DND-41 (cell line): ENCODE measurements around the gene ZFP91.
A peak's percentile ranks its signal among the peaks of the same experiment; 100 is the strongest.

Experiments
- ATAC-seq: fragments of 200-7000 bp; cut with Tn5 transposase; 3 replicates; pipeline ENCODE4 v1.9.1; 2021; ENCODE audit warnings: low read depth; ENCODE audit not compliant: insufficient read depth
- DNase-seq: peaks from one replicate; pipeline ENCODE4 v3.0.0-alpha.2; 2020
- H2AFZ ChIP-seq: 2 replicates; pipeline ENCODE4 v1.6.0; 2012; ENCODE audit warnings: low read depth, low read length
- H3K27ac ChIP-seq: 2 replicates; pipeline ENCODE4 v1.5.1; 2012; ENCODE audit warnings: low read length, inconsistent platforms
- H3K27me3 ChIP-seq: fragments of 200-600 bp; sonication (generic); 2 replicates; pipeline ENCODE4 v1.6.0; 2012; ENCODE audit warnings: low read length, mild to moderate bottlenecking, inconsistent platforms; ENCODE audit not compliant: insufficient read depth, poor library complexity
- H3K36me3 ChIP-seq: 2 replicates; pipeline ENCODE4 v1.5.1; 2012; ENCODE audit warnings: low read length, inconsistent platforms; ENCODE audit not compliant: insufficient read depth
- H3K4me1 ChIP-seq: 2 replicates; pipeline ENCODE4 v1.5.1; 2012; ENCODE audit warnings: mild to moderate bottlenecking, low read length; ENCODE audit not compliant: insufficient read depth
- H3K4me2 ChIP-seq: 2 replicates; pipeline ENCODE4 v1.6.0; 2012; ENCODE audit warnings: mild to moderate bottlenecking, moderate library complexity, low read length, inconsistent platforms; ENCODE audit not compliant: insufficient read depth
- H3K4me3 ChIP-seq, 2 experiments: fragments of 200-600 bp in 1 of 2; shearing (Covaris generic) in 1 of 2; 2 replicates each; pipeline ENCODE4 v1.5.1; 2012 to 2016; ENCODE audit warnings: inconsistent platforms in 2 of 2, low read length in 2 of 2, mild to moderate bottlenecking in 2 of 2, low read depth in 1 of 2, moderate library complexity in 1 of 2
- H3K79me2 ChIP-seq: 2 replicates; pipeline ENCODE4 v1.6.0; 2012; ENCODE audit warnings: low read length, inconsistent platforms; ENCODE audit not compliant: insufficient read depth
- H3K9ac ChIP-seq: 2 replicates; pipeline ENCODE4 v1.6.0; 2012; ENCODE audit warnings: low read depth, mild to moderate bottlenecking, inconsistent platforms, low read length, moderate library complexity
- H3K9me3 ChIP-seq: 2 replicates; pipeline ENCODE4 v1.5.1; 2012; ENCODE audit warnings: low read length, moderate library complexity, mild to moderate bottlenecking, inconsistent platforms; ENCODE audit not compliant: insufficient read depth, severe bottlenecking
- H4K20me1 ChIP-seq: 2 replicates; pipeline ENCODE4 v1.6.0; 2012; ENCODE audit warnings: low read length; ENCODE audit not compliant: insufficient read depth
- EZH2 ChIP-seq: IDR thresholded peaks from 3 replicates; pipeline ENCODE4 v1.6.1; 2012; ENCODE audit warnings: borderline replicate concordance, low read depth, mild to moderate bottlenecking, moderate library complexity, low read length, inconsistent platforms; ENCODE audit not compliant: severe bottlenecking
- TF ChIP-seq, protein P1 (sequence below): IDR thresholded peaks from 2 replicates; pipeline ENCODE4 v1.5.1; 2012; ENCODE audit warnings: borderline replicate concordance, low read length, moderate library complexity, mild to moderate bottlenecking; ENCODE audit not compliant: poor library complexity, severe bottlenecking; ENCODE audit errors: extremely low read depth

The ZFP91 gene

DNA sequence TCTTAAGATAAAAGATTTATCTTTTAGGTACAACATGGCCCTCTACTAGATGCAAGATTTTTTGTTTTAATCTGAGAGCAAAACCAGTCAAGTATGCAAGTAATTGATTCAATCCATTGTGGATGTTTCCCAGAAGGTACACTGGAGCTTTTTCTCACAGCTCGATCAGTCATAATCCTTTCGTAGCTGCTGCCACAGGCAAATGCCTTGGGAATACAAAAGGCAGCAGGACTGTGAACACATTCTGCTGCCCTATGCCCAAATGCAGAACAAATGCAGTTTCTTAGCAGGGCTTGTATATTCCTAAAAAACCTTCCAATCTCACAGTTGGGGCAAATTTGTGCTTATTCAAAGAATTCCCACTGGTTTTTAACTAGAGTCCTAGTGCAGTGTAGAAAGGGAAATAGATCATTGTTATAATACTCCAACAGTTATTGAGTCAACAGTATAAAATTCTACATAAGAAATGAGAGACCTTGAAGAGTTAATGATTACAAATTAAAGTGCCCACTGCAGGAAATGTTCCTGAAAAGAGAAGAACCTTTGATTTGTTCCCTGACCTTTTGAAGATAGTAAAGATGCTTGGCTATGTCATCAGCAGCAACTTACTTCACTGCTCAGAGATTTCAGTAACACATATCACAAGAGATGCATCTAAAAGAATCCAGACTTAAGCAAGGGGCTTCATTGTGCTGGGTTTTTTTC is 17.3 kb upstream of the ZFP91 start:
- H3K79me2 ChIP-seq, result no peaks in the 10 kb centered on the region; the same call in 1 of the 2 replicates
- TF ChIP-seq, protein P1, sequence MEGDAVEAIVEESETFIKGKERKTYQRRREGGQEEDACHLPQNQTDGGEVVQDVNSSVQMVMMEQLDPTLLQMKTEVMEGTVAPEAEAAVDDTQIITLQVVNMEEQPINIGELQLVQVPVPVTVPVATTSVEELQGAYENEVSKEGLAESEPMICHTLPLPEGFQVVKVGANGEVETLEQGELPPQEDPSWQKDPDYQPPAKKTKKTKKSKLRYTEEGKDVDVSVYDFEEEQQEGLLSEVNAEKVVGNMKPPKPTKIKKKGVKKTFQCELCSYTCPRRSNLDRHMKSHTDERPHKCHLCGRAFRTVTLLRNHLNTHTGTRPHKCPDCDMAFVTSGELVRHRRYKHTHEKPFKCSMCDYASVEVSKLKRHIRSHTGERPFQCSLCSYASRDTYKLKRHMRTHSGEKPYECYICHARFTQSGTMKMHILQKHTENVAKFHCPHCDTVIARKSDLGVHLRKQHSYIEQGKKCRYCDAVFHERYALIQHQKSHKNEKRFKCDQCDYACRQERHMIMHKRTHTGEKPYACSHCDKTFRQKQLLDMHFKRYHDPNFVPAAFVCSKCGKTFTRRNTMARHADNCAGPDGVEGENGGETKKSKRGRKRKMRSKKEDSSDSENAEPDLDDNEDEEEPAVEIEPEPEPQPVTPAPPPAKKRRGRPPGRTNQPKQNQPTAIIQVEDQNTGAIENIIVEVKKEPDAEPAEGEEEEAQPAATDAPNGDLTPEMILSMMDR, result no peak
- H4K20me1 ChIP-seq, result no peaks in the 10 kb centered on the region
- H3K27ac ChIP-seq, result no peak overlapping the region
- no peak overlapping the region for H3K4me3 ChIP-seq
- ATAC-seq, result no peak
- DNase-seq, result no peak
- peaks cover 7% of the 10 kb centered on the region; the same call in 1 of the 2 replicates for H3K36me3 ChIP-seq
- no peak overlapping the region for H2AFZ ChIP-seq
- no peak overlapping the region for H3K4me2 ChIP-seq
- no peak overlapping the region for H3K9ac ChIP-seq
- peaks cover 5% of the 10 kb centered on the region; the same call in 1 of the 2 replicates for H3K4me1 ChIP-seq
- no peaks in the 10 kb centered on the region for H3K9me3 ChIP-seq
- no peaks in the 10 kb centered on the region for H3K27me3 ChIP-seq

DNA sequence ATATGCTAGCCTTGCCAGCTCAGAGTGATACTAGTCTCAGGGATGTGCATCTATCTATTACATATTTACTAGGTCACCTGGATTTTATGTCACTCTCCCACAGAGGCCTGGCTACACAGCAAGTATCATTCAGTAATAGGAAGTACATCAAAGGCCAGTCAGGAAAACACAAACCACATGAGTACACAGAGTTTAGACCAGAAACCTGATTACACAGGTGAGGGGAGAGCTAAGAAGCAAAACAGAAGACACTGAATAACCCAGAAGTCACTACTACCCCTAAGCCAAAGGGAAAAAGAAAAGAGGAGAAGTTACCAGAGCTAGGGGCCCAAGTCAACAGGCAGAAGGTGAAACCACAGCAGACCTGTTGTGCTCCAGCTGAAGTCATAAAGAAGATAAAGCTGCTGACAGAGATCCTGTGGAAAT is 16.5 kb upstream of the ZFP91 start:
- H3K9me3 ChIP-seq, result no peaks in the 10 kb centered on the region
- no peaks in the 10 kb centered on the region; the same call in 1 of the 2 replicates for H3K79me2 ChIP-seq
- no peak overlapping the region for H3K4me2 ChIP-seq
- H2AFZ ChIP-seq, result no peak overlapping the region
- no peak overlapping the region for H3K4me3 ChIP-seq
- ATAC-seq (peak; percentile 53; the same call in 2 of the 3 replicates), DNase-seq (no peak)
- no peak overlapping the region for H3K9ac ChIP-seq
- TF ChIP-seq, protein P1, result no peak
- no peak for TF ChIP-seq EZH2
- H3K27ac ChIP-seq, result peak overlapping the region; percentile 19; the same call in 1 of the 2 replicates
- H4K20me1 ChIP-seq, result no peaks in the 10 kb centered on the region
- H3K4me1 ChIP-seq, result peaks cover 5% of the 10 kb centered on the region; the same call in 1 of the 2 replicates
- H3K27me3 ChIP-seq, result no peaks in the 10 kb centered on the region
- peaks cover 8% of the 10 kb centered on the region; the same call in 1 of the 2 replicates for H3K36me3 ChIP-seq

DNA sequence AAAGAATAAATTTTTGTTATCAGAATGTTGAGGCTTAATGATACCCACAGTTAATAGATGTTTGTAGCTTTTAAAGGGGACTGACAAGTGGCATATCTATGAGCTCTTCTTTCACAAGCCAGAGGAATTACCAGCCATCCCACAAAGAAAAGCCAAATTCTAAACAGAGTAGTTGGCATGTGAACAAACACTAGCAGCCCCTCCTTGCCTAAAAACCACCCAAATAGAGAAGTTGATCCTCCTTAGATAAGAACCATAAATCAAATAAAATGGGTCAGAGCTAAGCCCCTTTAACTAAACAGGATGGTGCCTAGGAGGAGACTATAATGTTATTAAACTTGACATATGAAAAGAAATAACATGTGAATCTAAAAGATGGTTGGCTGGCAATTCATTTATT is 14.6 kb upstream of the ZFP91 start:
- no peaks in the 10 kb centered on the region; the same call in 1 of the 2 replicates for H3K79me2 ChIP-seq
- peaks cover 14% of the 10 kb centered on the region; the same call in 1 of the 2 replicates for H3K36me3 ChIP-seq
- DNase-seq (no peak), ATAC-seq (no peak)
- peaks cover 5% of the 10 kb centered on the region; the same call in 1 of the 2 replicates for H3K4me1 ChIP-seq
- H3K4me2 ChIP-seq, result no peak overlapping the region
- H3K4me3 ChIP-seq, result no peak overlapping the region
- no peaks in the 10 kb centered on the region for H3K27me3 ChIP-seq
- TF ChIP-seq, protein P1, result no peak
- no peak for TF ChIP-seq EZH2
- no peak overlapping the region for H3K9ac ChIP-seq
- no peaks in the 10 kb centered on the region for H4K20me1 ChIP-seq
- no peak overlapping the region for H3K27ac ChIP-seq
- H2AFZ ChIP-seq, result no peak overlapping the region
- H3K9me3 ChIP-seq, result no peaks in the 10 kb centered on the region
